ENCODE data around the gene CRACR2B. TPM values are rescaled to one million over a fixed set of nuclear protein-coding genes. Genes with fewer than 3 reads are reported as not detected.
A peak's percentile ranks its signal among the peaks of the same experiment; 100 is the strongest.

Gene CRACR2B
- total and polyA plus RNA-seq, 2 of the 13 experiments (the other 11 are each of a cell fraction or from before 2014, with no cell fraction given): 14.9 to 21.0 TPM

- peak; percentile 88 for TF ChIP-seq TARDBP (CRISPR knock-in tag; IDR thresholded peaks at IDR 0.05)
- TF ChIP-seq AKAP8 (CRISPR knock-in tag; IDR thresholded peaks at IDR 0.05): peak; percentile 37; the same call in 1 of the 2 replicates
- 0 out of 2 replicates have a peak, but pooled peaks have one; percentile 30 for TF ChIP-seq KLF13 (CRISPR knock-in tag; IDR thresholded peaks at IDR 0.05)
- TF ChIP-seq NR2F6 (IDR thresholded peaks at IDR 0.05): no peak
- TF ChIP-seq NR2F6 (CRISPR knock-in tag; IDR thresholded peaks at IDR 0.05): 0 out of 2 replicates have a peak, but pooled peaks have one; percentile 5
- peak; percentile 83 for TF ChIP-seq ZNF558 (CRISPR knock-in tag; IDR thresholded peaks at IDR 0.05; ENCODE audit: borderline replicate concordance)
- no peak for TF ChIP-seq TRIM24 (CRISPR knock-in tag; IDR thresholded peaks at IDR 0.05)
- peak; percentile 80 for TF ChIP-seq RFX5 (IDR thresholded peaks at IDR 0.05; ENCODE audit: low read depth, low read length)
- peak; percentile 57; the same call in 1 of the 2 replicates for TF ChIP-seq KLF15 (CRISPR knock-in tag; IDR thresholded peaks at IDR 0.05; ENCODE audit: borderline replicate concordance)
- no peak; the same call in 1 of the 2 replicates for TF ChIP-seq GFI1 (CRISPR knock-in tag; IDR thresholded peaks at IDR 0.05; ENCODE audit: borderline replicate concordance)
- no peak for TF ChIP-seq HNRNPUL1 (IDR thresholded peaks at IDR 0.05; ENCODE audit: low read depth, low read length)
- TF ChIP-seq THAP7 (CRISPR knock-in tag; IDR thresholded peaks at IDR 0.05): peak; percentile 54; the same call in 1 of the 2 replicates
- TF ChIP-seq ATF4 (CRISPR knock-in tag; IDR thresholded peaks at IDR 0.05): peak in 1 of 2 experiments; percentile 73; a peak in 1 of 4 replicates
- peak; percentile 49; the same call in 1 of the 2 replicates for TF ChIP-seq ZNF362 (CRISPR knock-in tag; IDR thresholded peaks at IDR 0.05; ENCODE audit: borderline replicate concordance)
- TF ChIP-seq HOXA5 (CRISPR knock-in tag; IDR thresholded peaks at IDR 0.05): peak; percentile 23; the same call in 1 of the 2 replicates
- 0 out of 2 replicates have a peak, but pooled peaks have one; percentile 74 for TF ChIP-seq ZNF224 (CRISPR knock-in tag; IDR thresholded peaks at IDR 0.05)
- TF ChIP-seq BRF2 (CRISPR knock-in tag; IDR thresholded peaks at IDR 0.05): peak; percentile 88
- peak; percentile 63 for TF ChIP-seq BCL6 (CRISPR knock-in tag; IDR thresholded peaks at IDR 0.05)
- TF ChIP-seq ATRX (CRISPR knock-in tag; IDR thresholded peaks at IDR 0.05; ENCODE audit: borderline replicate concordance): no peak; the same call in 1 of the 2 replicates
- TF ChIP-seq NR2F2 (IDR thresholded peaks at IDR 0.05; ENCODE audit: borderline replicate concordance, low read depth): no peak
- TF ChIP-seq ZNF256 (CRISPR knock-in tag; conservative IDR thresholded peaks at IDR 0.05): no peak
- no peak; the same call in 1 of the 2 replicates for TF ChIP-seq ZNF124 (CRISPR knock-in tag; IDR thresholded peaks at IDR 0.05)
- peak; percentile 83 for TF ChIP-seq ZNF605 (CRISPR knock-in tag; IDR thresholded peaks at IDR 0.05)
- no peak; the same call in 1 of the 2 replicates for TF ChIP-seq ZNF138 (CRISPR knock-in tag; IDR thresholded peaks at IDR 0.05; ENCODE audit: low read depth)
- TF ChIP-seq ZNF33A (CRISPR knock-in tag; IDR thresholded peaks at IDR 0.05; ENCODE audit: borderline replicate concordance): peak; percentile 95
- no peak for TF ChIP-seq TBP (CRISPR knock-in tag; IDR thresholded peaks at IDR 0.05)
- no peak for TF ChIP-seq ZKSCAN5 (CRISPR knock-in tag; IDR thresholded peaks at IDR 0.05)
Measured at GRCh38 chr11:809287-810039, 18.3 kb upstream of the CRACR2B start, which contains the start of gene RPLP2 (continued).

Data from HepG2 (cell line).